Measurements from ENCODE around the gene PLCH1.

DNA sequence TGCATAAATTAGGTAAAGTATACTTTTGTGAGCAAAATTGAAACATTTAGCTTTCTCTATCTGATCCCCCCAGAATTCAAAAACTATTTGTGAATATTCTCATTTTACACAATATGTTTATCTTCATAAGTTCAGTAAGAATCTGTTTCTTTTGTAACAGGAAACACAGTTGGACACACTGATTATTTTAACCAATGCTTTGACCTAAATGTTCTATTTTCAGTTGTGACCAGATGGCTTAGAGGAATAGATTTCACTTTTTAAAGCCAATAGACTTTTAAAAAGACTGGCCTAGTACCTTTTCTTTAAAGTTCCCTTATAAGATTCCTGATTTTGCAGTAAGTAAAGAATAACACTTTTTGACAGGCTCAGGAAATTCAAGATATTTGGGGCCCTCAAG, 377.4 kb downstream of the PLCH1 start:
- TF ChIP-seq, protein P1, sequence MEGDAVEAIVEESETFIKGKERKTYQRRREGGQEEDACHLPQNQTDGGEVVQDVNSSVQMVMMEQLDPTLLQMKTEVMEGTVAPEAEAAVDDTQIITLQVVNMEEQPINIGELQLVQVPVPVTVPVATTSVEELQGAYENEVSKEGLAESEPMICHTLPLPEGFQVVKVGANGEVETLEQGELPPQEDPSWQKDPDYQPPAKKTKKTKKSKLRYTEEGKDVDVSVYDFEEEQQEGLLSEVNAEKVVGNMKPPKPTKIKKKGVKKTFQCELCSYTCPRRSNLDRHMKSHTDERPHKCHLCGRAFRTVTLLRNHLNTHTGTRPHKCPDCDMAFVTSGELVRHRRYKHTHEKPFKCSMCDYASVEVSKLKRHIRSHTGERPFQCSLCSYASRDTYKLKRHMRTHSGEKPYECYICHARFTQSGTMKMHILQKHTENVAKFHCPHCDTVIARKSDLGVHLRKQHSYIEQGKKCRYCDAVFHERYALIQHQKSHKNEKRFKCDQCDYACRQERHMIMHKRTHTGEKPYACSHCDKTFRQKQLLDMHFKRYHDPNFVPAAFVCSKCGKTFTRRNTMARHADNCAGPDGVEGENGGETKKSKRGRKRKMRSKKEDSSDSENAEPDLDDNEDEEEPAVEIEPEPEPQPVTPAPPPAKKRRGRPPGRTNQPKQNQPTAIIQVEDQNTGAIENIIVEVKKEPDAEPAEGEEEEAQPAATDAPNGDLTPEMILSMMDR (IDR thresholded peaks at IDR 0.05), result no peak
- TF ChIP-seq POLR2A (IDR thresholded peaks at IDR 0.05), result no peak
